ENCODE data around the gene RBMS3. TPM values are rescaled to one million over a fixed set of nuclear protein-coding genes. Genes with fewer than 3 reads are reported as not detected.
"Not testable (repeated sequence)": the region's sequence is repeated elsewhere in the genome, so short reads cannot be mapped to it uniquely, and the experiment has no call there.

RBMS3 gene
- total RNA-seq, 3 donors from 2014 or later = 48.4 to 117 (median 103) TPM

GRCh38 chr3:29348316-29348715, 67.4 kb downstream of the RBMS3 start:
- no peaks in the 10 kb centered on the region for H3K27me3 ChIP-seq
- no peaks in the 10 kb centered on the region for H3K4me1 ChIP-seq
- H3K36me3 ChIP-seq = no peaks in the 10 kb centered on the region
- intact Hi-C loops (cut with DNase I; ENCODE audit: low total_unique reads) = no loop called here
- H3K27ac ChIP-seq = no peak overlapping the region
- no peak overlapping the region for H3K4me3 ChIP-seq
- TF ChIP-seq POLR2AphosphoS5 (IDR thresholded peaks at IDR 0.05) (no peak), POLR2A (IDR thresholded peaks at IDR 0.05) (no peak), CTCF (IDR thresholded peaks at IDR 0.05) (no peak)
- no peak for DNase-seq (ENCODE audit: low spot score in 2 of 2)
- no peaks in the 10 kb centered on the region for H3K9me3 ChIP-seq

- Histone ChIP-seq H3K27ac (no peak overlapping the region), H3K4me3 (no peak overlapping the region), H3K4me1 (no peaks in the 10 kb centered on the region), H3K36me3 (no peaks in the 10 kb centered on the region), H3K27me3 (no peaks in the 10 kb centered on the region), H3K9me3 (no peaks in the 10 kb centered on the region)
- TF ChIP-seq POLR2AphosphoS5 (IDR thresholded peaks at IDR 0.05) (no peak), POLR2A (IDR thresholded peaks at IDR 0.05) (no peak), CTCF (IDR thresholded peaks at IDR 0.05) (no peak)
- intact Hi-C loops (cut with DNase I; ENCODE audit: low total_unique reads) = no loop called here
- no peak for DNase-seq (ENCODE audit: low spot score in 2 of 2)
Observed at GRCh38 chr3:29349049-29349448, 68.2 kb downstream of the RBMS3 start.

GRCh38 chr3:29353807-29354206, 72.9 kb downstream of the RBMS3 start:
- DNase-seq (ENCODE audit: low spot score in 2 of 2) = no peak
- H3K27me3 ChIP-seq = no peaks in the 10 kb centered on the region

GRCh38 chr3:29354894-29355293, 74.0 kb downstream of the RBMS3 start:
- intact Hi-C loops (cut with DNase I; ENCODE audit: low total_unique reads) = no loop called here
- TF ChIP-seq POLR2A (IDR thresholded peaks at IDR 0.05) (no peak), CTCF (IDR thresholded peaks at IDR 0.05) (no peak)
- no peak overlapping the region for H3K4me3 ChIP-seq
- no peak for DNase-seq (ENCODE audit: low spot score in 2 of 2)
- H3K27ac ChIP-seq = no peak overlapping the region
- no peaks in the 10 kb centered on the region for H3K4me1 ChIP-seq
- H3K36me3 ChIP-seq = no peaks in the 10 kb centered on the region
- no peaks in the 10 kb centered on the region for H3K27me3 ChIP-seq
- H3K9me3 ChIP-seq = no peaks in the 10 kb centered on the region

More at GRCh38 chr3:29353807-29354206, 72.9 kb downstream of the RBMS3 start:
- no peaks in the 10 kb centered on the region for H3K4me1 ChIP-seq
- intact Hi-C loops (cut with DNase I; ENCODE audit: low total_unique reads) = no loop called here
- no peak overlapping the region for H3K4me3 ChIP-seq
- H3K9me3 ChIP-seq = no peaks in the 10 kb centered on the region
- no peak for TF ChIP-seq CTCF (IDR thresholded peaks at IDR 0.05)
- no peak for TF ChIP-seq POLR2AphosphoS5 (IDR thresholded peaks at IDR 0.05)
- TF ChIP-seq POLR2A (IDR thresholded peaks at IDR 0.05) = no peak
- no peaks in the 10 kb centered on the region for H3K36me3 ChIP-seq
- H3K27ac ChIP-seq = no peak overlapping the region

- Histone ChIP-seq H3K9me3 (no peaks in the 10 kb centered on the region), H3K36me3 (no peaks in the 10 kb centered on the region), H3K4me3 (no peak overlapping the region), H3K4me1 (no peaks in the 10 kb centered on the region), H3K27ac (no peak overlapping the region), H3K27me3 (no peaks in the 10 kb centered on the region)
- DNase-seq (ENCODE audit: low spot score in 2 of 2) = no peak
- intact Hi-C loops (cut with DNase I; ENCODE audit: low total_unique reads) = no loop called here
- TF ChIP-seq CTCF (IDR thresholded peaks at IDR 0.05) (no peak), POLR2A (IDR thresholded peaks at IDR 0.05) (no peak), POLR2AphosphoS5 (IDR thresholded peaks at IDR 0.05) (no peak)
Observed at GRCh38 chr3:29356062-29356461, 75.2 kb downstream of the RBMS3 start.

- H3K36me3 ChIP-seq; H3K4me1 ChIP-seq; H3K27me3 ChIP-seq; H3K9me3 ChIP-seq; DNase-seq (ENCODE audit: low spot score in 2 of 2); H3K27ac ChIP-seq; intact Hi-C loops (cut with DNase I; ENCODE audit: low total_unique reads); H3K4me3 ChIP-seq: not testable (repeated sequence)
Observed at GRCh38 chr3:29360289-29360688, 79.4 kb downstream of the RBMS3 start.
